Stimulated activated CD8-positive, alpha-beta memory T cell treated with anti-CD3 and anti-CD28 coated beads, Interleukin-2, amount 100 ng/mL, for 1 hour (primary cell): ENCODE data around the gene PMFBP1.

Source experiments
- DNase-seq, 2 donors: peaks; one replicate each; pipeline ENCODE4 v3.0.0-alpha.2; 2020; ENCODE audit warnings: low read depth in 2 of 2

PMFBP1 gene

GRCh38 chr16:72172105-72173034 lies at the start of gene PMFBP1:
TSS of gene PMFBP1 (minus strand) at chr16:72172155. CDS start at chr16:72171208, 947 bp downstream.
- no peak for DNase-seq

GRCh38 chr16:72221630-72222024 lies 49.7 kb upstream of the PMFBP1 start:
- DNase-seq, result no peak

GRCh38 chr16:72220875-72221629 lies 49.1 kb upstream of the PMFBP1 start:
- DNase-seq, result no peak

- no peak for DNase-seq
Measured at GRCh38 chr16:72219282-72219681, 47.3 kb upstream of the PMFBP1 start.

GRCh38 chr16:72216767-72217166 lies 44.8 kb upstream of the PMFBP1 start:
- DNase-seq, result no peak

GRCh38 chr16:72214821-72215220 lies 42.9 kb upstream of the PMFBP1 start:
- no peak for DNase-seq

- no peak for DNase-seq
Measured at GRCh38 chr16:72211110-72211509, 39.2 kb upstream of the PMFBP1 start.

GRCh38 chr16:72210555-72210954 lies 38.6 kb upstream of the PMFBP1 start:
- no peak for DNase-seq

GRCh38 chr16:72210072-72210471 lies 38.1 kb upstream of the PMFBP1 start:
- no peak for DNase-seq

- DNase-seq, result no peak
Measured at GRCh38 chr16:72206299-72206698, 34.3 kb upstream of the PMFBP1 start.

GRCh38 chr16:72203401-72203800 lies 31.4 kb upstream of the PMFBP1 start:
- no peak for DNase-seq

- no peak for DNase-seq
Measured at GRCh38 chr16:72202014-72202413, 30.1 kb upstream of the PMFBP1 start.

- no peak for DNase-seq
Measured at GRCh38 chr16:72201387-72201786, 29.4 kb upstream of the PMFBP1 start.

- DNase-seq, result no peak
Measured at GRCh38 chr16:72199761-72200337, 27.9 kb upstream of the PMFBP1 start.

GRCh38 chr16:72198771-72199201 lies 26.8 kb upstream of the PMFBP1 start:
- no peak for DNase-seq

GRCh38 chr16:72198021-72198711 lies 26.2 kb upstream of the PMFBP1 start:
- DNase-seq, result no peak

- no peak for DNase-seq
Measured at GRCh38 chr16:72197545-72197944, 25.6 kb upstream of the PMFBP1 start.

- no peak for DNase-seq
Measured at GRCh38 chr16:72195609-72196008, 23.7 kb upstream of the PMFBP1 start.

GRCh38 chr16:72191551-72191950 lies 19.6 kb upstream of the PMFBP1 start:
- DNase-seq, result no peak

GRCh38 chr16:72189865-72190371 lies 18.0 kb upstream of the PMFBP1 start:
- DNase-seq, result no peak

- DNase-seq, result no peak
Measured at GRCh38 chr16:72188541-72188940, 16.6 kb upstream of the PMFBP1 start.

GRCh38 chr16:72187551-72187950 lies 15.6 kb upstream of the PMFBP1 start:
- DNase-seq, result no peak
